T-helper 1 cell (primary cell): ENCODE data around the gene ATP5F1A.
"Not testable (repeated sequence)": the region's sequence is repeated elsewhere in the genome, so short reads cannot be mapped to it uniquely, and the experiment has no call there.

Experiments used
- DNase-seq, 5 donors: peaks; one replicate each; pipeline ENCODE4 v3.0.0-alpha.2; 2012 to 2020
- total RNA-seq, 4 donors: gene quantifications; one replicate each; lab custom pipeline; 2026; lab: John Stamatoyannopoulos, UW

ATP5F1A gene
- total RNA-seq = 151 to 213 (median 179) reads per million in 4 donors

- peak; percentile 73 to 87 (median 80) for DNase-seq
These were observed at the start of gene ATP5F1A for GRCh38 chr18:46097801-46098615. TSS of gene ATP5F1A (minus strand) at chr18:46098296. CDS start at chr18:46098231, 65 bp downstream.

- no peak for DNase-seq
These were observed 43.1 kb upstream of the ATP5F1A start for GRCh38 chr18:46141199-46141598.

- DNase-seq = no peak
These were observed 42.1 kb upstream of the ATP5F1A start for GRCh38 chr18:46140173-46140572.

DNA sequence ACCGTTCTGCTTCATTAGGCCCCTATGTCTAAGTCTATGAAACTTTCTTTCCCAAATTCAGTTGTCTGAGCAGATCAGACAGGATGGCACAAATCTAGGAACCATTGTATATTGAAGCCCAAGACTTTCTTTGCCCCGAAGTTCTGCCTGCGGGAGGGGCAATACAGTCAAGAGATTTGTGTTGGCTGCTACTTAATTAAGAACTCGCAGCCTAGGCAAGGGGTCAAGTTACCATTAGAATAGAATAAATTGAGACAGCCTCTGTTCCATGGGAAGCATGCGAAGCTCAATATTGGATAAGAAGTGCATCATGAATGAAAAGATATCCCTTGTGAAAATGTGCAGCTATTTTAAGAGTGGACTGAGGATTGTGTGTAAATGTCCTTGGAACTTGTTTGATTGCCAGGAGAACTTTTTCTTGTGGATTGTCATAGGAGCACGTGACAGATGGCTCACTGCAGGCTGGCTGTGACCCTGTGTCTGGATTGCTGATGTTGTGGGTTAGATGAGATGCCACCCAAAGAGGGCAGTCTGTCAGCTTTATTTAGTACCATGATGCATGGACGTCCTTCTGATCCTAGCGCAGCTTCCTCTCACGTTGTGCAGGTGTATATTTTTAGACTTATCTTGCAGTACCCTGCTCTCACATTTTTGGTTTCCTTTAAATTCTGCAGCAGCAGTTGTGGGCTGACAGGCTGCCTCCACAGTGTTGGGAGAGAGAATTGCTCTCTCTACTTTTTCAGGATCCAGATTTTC lies 37.0 kb upstream of the ATP5F1A start:
- no peak for DNase-seq

- no peak for DNase-seq
These were observed 35.4 kb upstream of the ATP5F1A start for GRCh38 chr18:46133534-46133933.

- not testable (repeated sequence) for DNase-seq
These were observed 32.5 kb upstream of the ATP5F1A start for GRCh38 chr18:46130549-46130948.

DNA sequence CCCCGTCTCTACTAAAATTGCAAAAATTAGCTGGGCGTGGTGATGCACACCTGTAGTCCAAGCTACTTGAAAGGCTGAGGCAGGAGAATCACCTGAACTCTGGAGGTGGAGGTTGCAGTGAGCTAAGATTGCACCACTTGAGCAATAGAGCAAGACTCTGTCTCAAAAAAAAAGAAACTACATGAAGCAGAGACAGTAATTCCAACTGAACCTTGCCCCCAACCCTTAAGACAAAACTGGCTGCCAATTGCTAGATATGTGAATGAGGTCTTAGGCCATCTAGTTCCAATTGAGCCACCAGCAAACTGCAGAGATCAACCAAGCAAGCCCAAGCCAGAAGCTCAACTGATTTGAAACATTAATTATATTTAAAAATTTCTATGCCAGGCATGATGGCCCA lies 32.0 kb upstream of the ATP5F1A start:
- no peak for DNase-seq

DNA sequence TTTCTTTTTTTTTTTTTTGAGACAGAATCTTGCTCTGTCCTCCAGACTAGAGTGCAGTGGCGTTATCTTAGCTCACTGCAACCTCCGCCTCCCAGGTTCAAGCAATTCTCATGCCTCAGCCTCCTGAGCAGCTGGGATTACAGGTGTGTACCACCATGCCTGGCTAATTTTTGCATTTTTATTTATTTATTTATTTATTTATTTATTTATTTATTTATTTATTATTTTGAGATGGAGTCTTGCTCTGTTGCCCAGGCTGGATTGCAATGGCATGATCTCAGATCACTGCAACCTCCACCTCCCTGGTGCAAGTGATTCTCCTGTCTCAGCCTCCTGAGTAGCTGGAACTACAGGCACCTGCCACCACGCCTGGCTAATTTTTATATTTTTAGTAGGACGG lies 28.5 kb upstream of the ATP5F1A start:
- DNase-seq = not testable (repeated sequence)

DNA sequence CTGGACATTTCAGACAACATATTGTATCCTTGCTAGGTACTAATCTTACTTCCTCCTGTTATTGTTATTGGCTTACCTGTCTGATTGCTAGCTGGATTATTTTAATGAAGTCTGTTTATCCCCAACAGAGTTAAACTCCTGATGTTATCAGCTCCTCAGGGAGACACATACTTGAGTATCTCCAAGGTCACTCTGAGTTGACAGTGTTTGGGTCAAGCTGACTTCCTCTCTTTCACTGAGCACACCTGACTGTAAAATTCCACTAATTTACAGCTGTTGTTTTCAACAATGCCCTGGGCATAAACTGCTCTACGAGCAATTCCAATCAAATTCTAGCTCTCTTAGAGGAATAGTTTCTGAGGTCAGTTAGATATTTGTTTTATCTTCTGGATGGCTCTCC lies 15.7 kb upstream of the ATP5F1A start:
- DNase-seq = no peak

DNA sequence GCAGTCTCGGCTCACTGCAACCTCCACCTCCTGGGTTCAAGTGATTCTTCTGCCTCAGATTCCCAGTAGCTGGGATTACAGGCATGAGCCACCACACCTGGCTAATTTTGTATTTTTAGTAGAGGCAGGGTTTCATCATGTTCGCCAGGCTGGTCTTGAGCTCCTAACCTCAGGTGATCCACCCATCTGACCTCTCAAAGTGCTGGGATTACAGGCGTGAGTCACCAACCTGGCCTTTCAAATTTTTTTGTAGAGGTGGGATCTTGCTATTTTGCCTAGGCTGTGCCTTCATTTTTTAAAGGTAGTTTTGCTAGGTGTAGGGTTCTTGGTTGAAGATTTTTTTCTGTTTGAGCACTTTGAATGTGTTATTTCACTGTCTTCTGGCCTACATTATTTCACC lies 12.3 kb upstream of the ATP5F1A start:
- no peak for DNase-seq

DNA sequence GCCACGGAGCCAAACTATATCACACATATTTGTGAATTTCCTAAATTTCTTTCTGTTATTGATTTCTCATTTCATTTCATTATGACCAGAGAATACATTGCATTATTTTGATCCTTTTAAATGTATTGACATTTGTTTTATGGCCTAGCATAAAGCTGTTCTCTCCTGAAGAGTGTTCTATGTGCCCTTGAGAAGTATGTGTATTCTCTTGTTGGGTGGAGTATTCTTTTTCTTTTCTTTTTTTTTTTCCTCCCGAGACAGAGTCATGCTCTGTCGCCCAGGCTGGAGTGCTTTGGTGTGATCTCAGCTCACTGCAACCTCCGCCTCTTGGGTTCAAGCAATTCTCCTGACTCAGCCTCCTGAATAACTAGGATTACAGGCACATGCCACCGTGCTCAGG lies 11.3 kb upstream of the ATP5F1A start:
- DNase-seq = no peak

DNA sequence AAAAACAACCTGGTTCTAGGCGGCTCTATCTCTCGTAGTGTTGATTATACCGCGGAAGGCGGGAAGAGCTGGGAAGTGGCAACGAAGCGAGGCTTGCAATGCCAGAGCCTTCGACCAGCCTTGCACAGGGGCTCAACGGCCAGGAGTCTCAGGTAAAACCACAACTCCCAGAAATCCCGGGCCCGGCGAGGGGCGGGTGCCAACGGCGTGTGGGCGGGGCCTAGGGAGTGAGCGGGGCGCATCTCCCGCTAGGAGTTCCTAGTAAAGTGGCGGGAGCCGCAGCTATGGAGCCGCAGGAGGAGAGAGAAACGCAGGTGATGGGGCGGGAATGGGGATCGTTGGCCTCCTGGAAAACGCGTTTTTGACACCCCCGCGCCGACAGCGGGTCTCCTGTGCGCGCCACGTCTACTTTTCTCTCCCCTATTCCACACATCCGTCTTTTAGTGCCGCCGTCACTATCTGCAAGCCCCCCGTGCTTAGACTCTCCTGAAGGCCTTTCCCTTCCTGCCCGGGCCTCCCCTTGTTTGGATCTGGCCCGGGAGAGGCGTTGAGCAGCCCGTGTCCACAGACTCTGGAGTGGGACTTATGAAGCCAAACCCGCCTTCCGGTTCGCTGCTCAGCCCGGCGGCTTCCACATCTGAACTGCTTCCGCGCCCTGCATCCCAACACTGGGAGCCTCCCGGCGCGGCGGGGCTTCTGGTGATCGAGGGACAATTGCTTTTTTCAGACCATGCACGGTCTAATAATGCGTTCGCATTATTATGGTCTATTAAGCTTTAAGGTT lies 6.2 kb upstream of the ATP5F1A start, which contains the start of gene HAUS1:
Gene HAUS1 (plus strand): TSS at position 258 of the 784 bp plus-strand sequence. CDS start 27 bp downstream, at position 285.
- peak; percentile 63 to 76 (median 75) for DNase-seq

GRCh38 chr18:46099463-46099862 lies 1.4 kb upstream of the ATP5F1A start:
- DNase-seq = no peak

GRCh38 chr18:46098616-46098933 lies 479 bp upstream of the ATP5F1A start:
- DNase-seq = no peak

GRCh38 chr18:46097431-46097800 lies 680 bp downstream of the ATP5F1A start:
- peak in 1 of 5 donors; percentile 11 for DNase-seq

DNA sequence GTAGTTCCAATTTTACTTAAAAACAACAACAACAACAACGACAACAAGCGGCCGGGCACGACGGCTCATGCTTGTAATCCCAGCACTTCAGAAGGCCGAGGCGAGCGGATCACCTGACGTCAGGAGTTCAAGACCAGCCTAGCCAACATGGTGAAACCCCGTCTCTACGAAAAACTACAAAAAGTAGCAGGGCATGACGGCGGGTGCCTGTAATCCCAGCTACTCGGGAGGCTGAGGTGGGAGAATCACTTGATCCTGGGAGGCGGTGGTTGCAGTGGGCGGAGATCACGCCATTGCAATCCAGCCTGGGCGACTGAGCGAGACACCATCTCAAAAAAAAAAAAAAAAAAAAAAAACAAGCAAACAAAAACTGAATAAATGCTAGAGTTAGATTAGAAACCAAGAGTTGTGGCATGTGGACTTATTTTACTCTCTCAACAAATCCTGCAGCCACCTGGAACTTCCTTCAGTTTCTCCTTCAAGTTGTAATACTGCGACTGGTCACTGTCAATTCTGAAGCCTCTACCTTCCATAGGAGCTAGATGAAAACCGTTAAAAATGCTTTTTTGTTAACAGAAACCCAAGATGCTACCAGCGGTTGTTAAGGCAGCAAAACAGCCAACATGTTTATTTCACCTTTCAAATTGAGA lies 1.3 kb downstream of the ATP5F1A start:
- DNase-seq = peak in 1 of 5 donors; percentile 5

- no peak for DNase-seq
These were observed 2.6 kb downstream of the ATP5F1A start for GRCh38 chr18:46095532-46095931.

- not testable (repeated sequence) for DNase-seq
These were observed 9.6 kb downstream of the ATP5F1A start for GRCh38 chr18:46088501-46088900.

DNA sequence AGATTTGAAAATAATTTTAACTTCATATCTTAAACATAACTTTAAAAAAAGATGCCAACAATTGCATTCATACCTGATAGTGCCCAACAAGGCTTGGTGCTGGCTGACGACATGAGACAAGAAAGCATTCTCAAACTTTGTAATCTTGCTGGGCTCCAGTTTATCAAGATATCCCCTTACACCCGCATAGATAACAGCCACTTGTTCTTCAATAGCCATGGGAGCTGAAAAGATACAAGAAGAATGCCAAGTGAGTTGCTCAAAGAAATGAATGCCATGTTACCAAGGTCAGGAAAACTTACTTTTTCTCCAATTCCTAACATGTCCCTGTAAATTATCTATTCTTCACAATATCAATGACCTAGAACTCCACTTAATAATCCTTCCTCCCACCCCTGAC lies 13.7 kb downstream of the ATP5F1A start:
- no peak for DNase-seq

- DNase-seq = no peak
These were observed 17.9 kb downstream of the ATP5F1A start for GRCh38 chr18:46080156-46080555.

- DNase-seq = no peak
These were observed 18.8 kb downstream of the ATP5F1A start for GRCh38 chr18:46079336-46079735.
